Stimulated activated CD8-positive, alpha-beta memory T cell treated with anti-CD3 and anti-CD28 coated beads, Interleukin-2, amount 100 ng/mL, for 1 hour (primary cell): ENCODE results near the gene AFP.

Experiments
- DNase-seq, 2 donors: peaks; one replicate each; pipeline ENCODE4 v3.0.0-alpha.2; 2020; ENCODE audit warnings: low read depth in 2 of 2

The AFP gene

DNA sequence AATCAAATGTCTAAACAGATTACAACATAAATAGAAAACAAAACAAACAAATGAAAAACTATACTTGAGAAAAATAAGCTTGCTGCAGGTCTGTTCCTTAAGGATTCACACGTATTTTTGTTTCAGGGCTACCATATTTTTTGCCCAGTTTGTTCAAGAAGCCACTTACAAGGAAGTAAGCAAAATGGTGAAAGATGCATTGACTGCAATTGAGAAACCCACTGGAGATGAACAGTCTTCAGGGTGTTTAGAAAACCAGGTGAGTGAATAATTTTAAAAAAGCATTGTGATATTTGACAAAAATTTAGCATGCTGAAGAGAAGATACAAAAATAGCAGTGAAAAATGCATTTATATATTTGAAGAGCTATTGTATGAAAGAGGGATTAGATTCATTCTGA, 2.0 kb downstream of the AFP start:
- no peak for DNase-seq

DNA sequence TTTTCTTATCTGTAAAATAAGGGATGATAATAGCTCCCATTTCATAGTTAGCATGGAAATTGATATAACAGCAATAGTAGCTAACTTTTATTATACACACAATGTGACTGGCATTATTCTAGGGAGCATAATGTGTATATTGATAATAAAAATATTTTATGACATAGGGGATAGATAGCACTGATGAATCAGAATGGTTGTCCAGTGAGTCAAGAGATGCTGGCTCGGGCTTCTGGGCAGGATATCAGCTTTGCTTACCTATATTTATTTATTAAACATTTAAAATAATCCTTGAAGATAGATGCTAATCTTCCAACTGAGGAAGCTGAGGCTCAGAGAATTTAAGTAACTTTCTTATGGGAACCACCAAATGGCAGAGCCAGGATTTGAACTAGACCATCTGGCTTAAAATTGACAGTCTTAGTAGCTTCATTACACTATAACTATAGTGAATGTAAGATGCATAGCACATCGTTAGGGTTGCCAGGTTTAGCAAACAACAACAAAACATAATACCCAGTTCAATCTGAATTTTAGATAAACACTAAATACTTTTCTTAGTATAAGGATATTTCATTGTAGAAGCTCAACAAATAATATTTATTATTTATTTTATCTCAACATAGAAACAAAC, 2.7 kb downstream of the AFP start:
- DNase-seq = no peak

DNA sequence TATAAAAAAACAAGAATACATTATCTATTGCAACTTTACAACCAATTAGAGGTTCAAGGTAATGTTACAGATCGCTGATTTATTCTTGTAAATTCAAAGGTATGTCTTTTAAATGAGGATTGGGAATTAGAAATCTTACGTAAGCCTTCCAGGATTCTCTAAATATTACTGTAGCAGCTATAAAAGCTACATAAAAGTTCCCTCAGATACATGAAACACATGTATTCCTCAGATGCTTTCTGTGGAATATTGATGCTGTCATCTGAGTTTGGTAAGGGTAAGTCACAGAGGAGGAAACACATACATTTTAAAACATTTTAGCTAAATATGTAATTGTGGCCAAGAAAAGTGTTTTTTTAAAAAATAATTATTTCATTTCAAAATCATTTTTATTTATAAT, 3.4 kb downstream of the AFP start:
- no peak for DNase-seq

DNA sequence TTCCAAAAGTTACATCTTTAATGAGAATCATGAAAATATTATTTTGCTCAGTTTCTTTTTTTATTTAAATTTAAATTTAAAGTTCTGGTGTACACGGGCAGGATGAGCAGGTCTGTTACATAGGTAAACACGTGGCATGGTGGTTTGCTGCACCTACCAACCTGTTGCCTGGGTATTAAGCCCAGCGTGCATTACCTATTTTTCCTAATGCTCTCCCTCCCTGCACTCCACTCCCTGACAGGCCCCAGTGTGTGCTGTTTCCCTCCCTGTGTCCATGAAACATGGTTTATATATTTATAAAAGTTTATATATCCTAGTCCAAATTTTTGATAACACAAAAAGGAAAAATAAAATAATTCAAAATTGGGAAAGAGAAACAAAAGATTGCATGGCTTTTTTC, 4.0 kb downstream of the AFP start:
- no peak for DNase-seq

DNA sequence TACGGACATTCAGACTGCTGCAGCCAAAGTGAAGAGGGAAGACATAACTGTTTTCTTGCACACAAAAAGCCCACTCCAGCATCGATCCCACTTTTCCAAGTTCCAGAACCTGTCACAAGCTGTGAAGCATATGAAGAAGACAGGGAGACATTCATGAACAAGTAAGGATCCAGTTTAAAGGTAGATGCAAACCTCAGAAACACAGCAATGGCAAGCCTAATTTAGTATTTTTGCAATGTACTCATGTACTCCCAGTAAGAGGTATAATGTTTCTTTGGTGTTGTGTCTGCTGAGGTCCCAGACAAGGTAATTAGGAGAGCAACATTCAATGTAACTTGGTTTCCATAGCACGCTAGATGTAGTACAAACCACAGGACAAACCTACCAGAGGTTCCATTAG, 4.6 kb downstream of the AFP start:
- DNase-seq = no peak

DNA sequence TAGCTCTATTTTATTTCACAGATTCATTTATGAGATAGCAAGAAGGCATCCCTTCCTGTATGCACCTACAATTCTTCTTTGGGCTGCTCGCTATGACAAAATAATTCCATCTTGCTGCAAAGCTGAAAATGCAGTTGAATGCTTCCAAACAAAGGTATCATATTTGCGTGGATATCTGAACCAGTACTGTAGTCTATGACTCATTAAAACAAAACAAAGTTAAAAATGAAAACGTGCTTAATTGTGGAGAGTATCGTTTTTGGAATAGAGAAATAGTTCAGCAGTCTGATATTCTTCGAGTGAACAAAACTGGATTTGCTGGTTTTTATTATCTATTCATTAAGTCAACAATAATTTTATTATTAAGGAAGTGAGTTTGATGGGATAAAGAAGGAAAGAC, 6.3 kb downstream of the AFP start:
- DNase-seq = no peak

DNA sequence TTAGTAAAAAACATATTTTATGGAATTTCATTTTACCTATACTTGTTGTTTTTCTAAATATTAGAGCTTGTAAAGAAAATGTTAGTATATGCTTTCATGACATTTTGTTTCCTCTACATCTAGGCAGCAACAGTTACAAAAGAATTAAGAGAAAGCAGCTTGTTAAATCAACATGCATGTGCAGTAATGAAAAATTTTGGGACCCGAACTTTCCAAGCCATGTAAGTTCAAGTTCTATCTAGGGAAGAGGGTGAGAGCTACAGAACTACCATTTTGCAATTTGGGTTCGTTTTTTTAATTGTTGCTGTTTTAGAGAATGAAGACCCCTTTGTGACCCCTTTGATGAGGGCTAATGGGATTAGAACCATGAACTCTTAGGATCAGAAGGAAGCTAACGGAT, 7.2 kb downstream of the AFP start:
- no peak for DNase-seq

DNA sequence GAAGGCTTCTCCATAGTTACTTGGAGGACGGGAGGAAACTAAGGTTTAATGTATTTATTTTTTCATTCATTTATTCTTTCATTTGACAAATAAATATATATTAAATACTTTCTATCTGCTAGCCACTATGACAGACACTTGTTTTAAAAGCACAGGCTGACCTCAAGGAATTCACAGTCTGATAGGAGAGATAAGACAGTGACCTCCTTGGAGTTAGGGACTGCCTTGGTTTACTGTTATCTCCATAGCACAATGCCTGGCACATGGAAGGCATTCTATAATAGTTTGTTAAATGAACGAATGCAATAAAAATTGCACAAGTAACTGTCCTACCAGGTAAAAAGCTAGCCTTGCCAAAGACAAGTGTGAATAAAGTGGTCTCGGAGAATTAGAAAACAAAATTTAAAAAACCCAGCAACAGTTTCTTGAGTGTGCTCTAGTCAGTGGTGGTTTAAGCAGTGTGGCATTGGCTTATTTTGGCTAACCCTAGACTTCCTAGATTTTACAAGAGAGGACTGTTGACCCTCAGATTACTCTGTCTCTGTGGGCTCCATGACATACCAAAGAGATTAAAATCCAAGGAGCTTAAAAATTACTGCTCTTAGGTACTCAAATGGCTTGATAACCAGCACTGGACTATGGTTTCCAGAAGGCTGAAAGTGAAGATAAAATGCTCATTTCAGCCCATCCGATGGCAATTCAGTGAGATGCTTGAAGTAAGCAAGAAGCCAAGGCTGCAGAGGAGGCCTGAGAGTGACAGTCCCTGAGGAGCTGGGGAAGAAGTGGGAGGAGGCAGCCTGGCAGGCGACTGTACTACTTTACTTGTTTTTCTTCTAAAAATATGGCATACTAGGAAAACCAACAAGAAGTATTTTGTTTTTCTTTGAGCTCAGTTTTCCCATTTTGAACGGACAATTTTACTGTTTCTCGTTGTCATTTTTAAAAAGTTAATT, 9.6 kb downstream of the AFP start:
- DNase-seq = no peak

DNA sequence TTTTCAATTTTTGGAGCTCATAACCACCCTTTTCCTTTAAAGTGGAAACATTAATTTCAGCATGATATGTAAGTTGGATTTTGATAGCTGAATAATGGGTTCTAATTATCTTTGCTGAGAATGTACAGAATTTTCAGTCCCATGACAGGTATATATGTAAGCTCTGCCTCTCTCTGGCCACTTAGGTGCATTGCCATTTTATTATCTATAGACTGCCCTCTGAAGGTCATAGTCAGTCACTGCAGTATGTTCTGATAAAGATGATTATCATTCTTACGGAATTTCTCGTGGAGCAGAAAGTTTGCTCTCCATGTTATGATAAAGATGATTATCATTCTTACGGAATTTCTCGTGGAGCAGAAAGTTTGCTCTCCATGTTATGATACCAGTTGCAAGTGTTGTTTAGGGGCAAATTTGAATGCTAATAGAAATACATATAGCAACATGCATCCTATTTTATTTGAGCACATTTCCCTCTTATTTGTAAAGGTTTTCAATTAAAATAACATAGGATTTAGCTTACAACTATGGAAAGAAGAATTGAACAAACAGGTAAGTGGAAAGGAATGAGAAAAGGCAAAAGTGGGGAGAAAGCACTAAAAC, 10.4 kb downstream of the AFP start:
- no peak for DNase-seq

DNA sequence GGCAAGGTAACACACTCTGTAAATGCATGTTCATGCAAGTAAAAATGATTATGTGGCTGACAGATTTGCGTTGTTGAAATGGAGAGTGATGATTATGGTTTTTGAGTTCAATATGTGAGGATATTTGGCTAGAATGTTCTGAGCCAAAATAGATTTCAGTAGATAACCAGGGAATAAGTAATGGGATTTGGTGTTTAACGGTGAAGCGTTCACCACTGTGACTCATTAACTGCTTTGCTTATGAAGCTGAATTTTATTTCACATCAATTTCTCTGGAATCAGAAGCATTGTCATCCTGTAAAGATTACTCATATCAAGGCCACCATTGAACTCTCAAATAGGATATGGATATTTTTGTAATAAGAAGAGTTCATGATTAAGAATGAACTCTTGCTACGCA, 11.7 kb downstream of the AFP start:
- DNase-seq = no peak

DNA sequence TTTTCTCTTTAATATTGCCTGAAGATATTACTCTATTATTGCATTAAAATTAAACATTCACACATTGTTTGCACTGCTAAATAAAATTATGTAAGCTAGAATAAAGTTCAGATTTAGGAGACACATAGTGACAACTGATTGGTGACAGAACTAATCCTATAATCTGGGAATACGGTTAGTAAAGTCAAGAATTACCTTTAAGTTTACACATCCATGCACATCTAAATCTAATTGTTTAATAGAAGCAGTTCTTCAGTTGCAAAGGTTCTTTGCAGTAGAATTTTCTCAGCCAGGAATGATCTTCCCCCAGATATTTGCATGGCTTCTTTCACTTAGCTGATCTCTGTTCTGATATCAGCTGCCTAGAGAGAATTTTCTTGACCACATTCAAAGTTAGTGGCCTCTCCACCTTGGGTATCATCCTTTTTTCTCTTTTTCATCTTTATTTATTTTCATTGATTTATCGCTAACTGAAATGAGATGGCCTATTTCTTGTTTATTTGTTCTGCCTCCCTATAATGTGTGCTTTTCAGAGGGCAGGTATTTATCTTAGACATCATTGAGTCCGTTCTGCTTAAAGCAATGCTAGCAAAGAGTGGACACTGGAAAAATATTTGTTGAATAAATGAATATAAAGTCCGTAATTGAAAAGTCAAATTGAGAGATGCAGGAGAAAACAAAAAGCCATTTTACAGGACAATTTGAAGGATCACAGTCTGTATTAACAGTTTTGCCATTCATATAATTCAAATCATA, 12.6 kb downstream of the AFP start:
- no peak for DNase-seq

DNA sequence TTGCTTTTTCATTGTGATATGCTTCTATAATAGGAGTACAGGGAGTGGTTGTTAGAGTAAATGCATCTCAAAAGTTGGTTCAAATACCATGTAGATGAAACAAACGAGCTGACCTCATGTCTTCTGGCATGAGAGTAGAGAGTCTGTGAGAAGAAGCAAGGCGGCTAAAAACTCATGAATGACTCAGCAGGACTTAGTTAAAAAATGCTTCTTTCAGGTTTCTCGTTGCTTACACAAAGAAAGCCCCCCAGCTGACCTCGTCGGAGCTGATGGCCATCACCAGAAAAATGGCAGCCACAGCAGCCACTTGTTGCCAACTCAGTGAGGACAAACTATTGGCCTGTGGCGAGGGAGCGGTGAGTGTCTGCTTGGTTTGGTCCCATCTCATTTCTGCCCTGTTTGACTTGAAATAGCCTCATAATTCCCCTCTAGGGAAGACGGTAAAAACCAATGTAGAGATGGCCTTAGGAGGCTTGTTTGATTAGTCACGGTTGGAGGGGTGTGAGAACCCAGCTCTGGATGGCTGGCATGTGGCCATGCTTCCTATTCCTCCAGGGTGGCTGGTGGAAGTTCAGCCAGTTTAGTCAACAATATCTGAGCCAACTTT, 14.5 kb downstream of the AFP start:
- no peak for DNase-seq

DNA sequence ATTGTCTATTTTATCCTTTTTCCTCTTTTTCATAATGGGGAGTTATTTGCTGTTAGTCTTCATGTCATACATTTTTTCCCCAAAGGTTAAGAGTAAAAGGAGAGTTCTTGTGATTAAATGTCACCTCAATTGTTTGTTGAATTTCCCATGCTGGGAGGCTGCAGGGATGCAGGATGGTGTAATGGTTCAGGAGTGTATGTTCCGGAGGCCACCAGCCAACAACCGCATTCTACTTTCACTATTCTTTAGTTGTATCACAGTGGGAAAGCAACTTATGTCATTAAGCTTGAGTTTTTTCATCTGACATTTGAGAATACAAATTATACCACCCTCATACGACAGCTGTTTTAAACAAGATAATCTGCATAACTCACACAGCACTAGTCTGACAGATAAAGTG, 15.4 kb downstream of the AFP start:
- DNase-seq = no peak

DNA sequence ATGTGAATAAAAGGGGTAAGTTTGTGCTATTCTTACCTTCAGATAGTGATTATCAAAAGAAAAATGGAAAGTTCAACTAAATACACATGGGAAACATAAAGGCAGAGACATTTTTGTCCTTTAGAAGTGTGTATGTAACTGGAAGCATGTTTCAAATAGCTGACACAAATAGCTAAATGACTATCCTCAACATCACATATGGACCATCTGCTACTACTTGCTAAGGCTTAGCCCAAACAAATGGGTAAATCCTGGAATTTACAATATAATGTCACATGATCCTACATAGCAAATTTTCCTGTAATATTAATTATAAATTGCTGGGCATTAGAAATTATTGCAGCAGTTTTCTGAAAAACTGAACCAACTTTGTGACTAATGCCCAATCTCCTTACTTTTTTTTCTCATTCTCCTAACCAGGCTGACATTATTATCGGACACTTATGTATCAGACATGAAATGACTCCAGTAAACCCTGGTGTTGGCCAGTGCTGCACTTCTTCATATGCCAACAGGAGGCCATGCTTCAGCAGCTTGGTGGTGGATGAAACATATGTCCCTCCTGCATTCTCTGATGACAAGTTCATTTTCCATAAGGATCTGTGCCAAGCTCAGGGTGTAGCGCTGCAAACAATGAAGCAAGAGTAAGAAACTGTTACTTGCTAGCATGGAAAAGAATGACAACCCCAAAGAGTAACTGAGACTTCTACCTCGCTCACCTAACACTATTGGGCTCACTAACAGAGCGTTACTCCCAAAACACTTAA, 16.1 kb downstream of the AFP start:
- DNase-seq = no peak

DNA sequence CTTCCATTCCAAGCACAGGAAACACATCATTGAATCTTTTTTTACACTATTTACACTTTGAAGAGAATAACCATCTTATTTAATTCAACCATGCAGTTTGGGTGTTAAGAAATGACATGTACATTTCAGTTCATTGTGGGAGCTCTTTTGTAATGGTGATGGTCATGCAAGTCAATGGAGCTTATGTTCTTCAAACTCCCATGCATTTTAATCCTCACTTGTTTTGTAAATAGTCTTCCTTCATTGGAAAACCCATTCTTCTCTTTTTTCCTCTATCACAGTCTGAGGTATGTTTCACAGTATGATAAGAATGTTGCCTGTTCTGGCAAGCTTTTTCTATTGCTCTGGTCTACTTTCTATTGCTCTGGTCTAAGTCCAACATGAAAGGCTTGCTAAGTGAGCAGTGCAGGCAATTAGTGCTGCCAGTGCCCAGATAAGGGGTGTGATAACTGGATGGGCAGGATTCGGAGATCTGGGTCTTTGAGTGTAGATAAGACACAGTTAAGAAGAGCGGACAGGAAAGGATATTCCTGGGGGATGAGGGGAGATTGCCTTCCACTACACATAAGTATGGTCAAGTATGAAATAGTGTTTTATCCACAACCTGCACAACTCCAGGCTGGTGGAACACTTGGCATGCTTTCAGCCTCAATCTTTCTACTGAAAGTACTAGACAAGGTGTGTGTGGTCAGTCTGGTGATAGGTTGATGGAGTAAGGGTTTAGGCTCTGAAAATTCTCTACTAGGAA, 17.1 kb downstream of the AFP start:
- DNase-seq = no peak

DNA sequence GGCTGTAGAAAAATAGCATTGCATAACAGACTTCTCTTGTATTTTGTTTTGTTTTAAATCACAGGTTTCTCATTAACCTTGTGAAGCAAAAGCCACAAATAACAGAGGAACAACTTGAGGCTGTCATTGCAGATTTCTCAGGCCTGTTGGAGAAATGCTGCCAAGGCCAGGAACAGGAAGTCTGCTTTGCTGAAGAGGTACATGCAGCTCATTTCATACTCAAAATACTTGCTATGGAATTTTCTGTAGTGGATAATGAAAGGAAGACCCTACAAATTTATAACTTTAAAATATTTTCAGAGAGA, 17.6 kb downstream of the AFP start:
- DNase-seq = no peak

DNA sequence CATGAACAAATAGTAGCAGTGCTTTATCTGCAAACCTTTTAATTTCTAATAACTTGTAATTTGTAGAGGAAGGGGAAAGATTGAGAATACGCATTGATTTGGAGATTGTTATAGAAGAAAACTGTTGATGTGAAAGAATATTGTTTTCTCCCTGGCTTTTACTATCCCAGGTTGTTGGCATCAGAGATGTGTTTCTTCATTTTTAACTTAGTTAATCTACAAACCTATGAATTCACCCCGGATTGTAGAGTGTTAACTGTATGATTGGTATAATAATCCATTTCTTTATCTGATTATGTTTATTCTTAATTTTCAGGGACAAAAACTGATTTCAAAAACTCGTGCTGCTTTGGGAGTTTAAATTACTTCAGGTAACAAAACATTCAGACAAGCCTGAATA, 18.9 kb downstream of the AFP start:
- no peak for DNase-seq

DNA sequence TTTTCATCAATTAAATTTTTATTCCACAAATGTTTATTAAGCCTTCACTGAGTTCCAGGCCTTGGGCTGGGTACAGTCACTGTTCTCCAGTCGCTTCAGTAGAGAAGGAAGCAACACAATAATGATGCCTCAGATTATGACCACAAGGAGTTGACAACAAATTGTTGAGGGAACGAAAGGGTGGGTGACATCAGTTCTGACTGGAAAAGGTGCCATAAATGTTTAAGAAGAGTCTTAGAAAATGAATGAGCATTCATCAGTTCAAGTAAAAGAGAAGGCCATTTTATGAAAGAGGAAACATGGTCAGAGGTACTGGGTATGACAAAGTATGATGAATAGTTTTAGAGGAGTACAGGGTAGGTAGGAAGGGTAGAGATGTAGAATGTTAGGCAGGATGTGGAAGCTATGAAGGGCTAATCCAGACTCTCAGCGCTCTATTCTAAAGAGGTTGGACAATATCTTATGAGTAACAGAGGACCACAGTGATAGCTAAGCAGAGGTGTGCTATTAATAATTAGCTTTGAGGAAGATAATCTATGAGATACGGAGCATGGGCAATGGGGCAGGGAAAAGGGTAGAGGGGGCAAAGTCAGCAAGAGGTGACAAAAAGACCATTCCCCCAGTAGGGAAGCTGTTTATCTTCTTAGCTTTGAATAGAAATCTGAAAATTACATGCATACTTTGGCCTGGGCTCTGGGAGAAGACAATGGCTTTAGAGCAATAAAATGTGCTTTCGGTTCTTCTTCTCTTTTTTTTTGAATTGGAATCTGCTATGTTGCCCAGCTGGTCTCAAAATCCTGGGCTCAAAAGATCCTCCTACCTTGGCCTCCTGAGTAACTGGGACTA, 20.4 kb downstream of the AFP start:
- DNase-seq = no peak

DNA sequence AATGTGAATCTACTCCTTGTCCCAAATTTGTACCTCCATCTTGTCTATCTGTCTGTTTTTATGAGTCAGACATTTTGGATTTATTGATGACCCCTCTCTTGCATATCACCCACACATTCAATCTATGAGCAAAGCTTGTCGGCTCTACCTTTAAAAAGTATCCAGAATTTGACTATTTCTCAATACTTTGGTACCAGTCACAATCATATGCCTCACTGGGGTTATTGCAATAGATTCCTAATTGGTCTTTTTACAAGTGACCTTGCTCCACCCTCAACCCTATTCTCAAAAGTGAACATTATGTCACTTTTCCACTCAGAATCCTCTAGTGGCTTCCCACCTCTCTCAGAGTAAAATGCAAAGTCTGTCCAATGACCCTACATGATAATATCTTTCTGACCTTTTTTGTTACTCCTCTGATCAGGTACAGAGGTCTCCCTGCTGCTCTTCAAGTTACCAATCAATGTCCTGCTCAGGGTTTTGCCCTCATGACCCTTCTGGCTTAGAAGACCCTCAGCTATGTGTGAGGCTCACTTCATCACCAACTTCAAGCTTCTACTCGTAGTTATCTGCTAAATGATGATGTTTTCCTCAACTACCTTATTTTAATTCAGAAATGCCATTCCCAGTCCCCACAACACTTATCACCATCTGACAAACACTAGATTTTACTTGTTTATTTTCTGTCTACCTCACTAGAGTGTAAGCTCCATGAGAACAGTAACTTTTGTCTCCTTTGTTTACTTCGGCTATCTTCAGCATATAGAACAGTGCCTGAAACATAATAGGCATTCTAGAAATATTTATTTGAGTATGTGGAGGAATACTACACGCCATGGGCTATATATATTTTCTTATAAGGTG, 22.4 kb downstream of the AFP start:
- DNase-seq = no peak
